SH-SY5Y (cell line): ENCODE data around the gene SLC2A13.

ENCODE experiments used
- GATA2 ChIP-seq: IDR thresholded peaks from 2 replicates; pipeline ENCODE4 v1.6.1; 2011; ENCODE audit warnings: mild to moderate bottlenecking, low read depth, low read length
- GATA3 ChIP-seq: IDR thresholded peaks from 2 replicates; pipeline ENCODE4 v1.6.1; 2011; ENCODE audit warnings: low read depth, mild to moderate bottlenecking, low read length, moderate library complexity

The SLC2A13 gene

DNA sequence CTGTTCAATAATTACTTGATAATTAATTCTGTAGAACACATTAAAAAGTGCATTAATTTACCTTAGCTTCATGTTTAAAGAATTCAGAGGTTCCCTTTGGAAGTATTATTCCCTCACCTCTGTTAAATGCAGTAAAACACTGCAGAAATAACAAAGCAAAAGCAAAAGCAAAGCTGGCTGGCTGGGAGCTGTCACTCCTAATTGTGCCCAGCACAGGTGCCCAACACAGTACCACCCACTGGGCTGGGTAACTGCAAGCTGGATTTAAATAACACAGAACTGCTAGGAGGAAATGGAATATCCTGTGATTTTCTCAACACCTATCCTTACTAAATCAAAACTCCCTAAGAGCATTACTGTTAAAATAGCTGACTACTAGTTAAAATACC, 72.6 kb downstream of the SLC2A13 start:
- no peak for TF ChIP-seq GATA2
- no peak for TF ChIP-seq GATA3

DNA sequence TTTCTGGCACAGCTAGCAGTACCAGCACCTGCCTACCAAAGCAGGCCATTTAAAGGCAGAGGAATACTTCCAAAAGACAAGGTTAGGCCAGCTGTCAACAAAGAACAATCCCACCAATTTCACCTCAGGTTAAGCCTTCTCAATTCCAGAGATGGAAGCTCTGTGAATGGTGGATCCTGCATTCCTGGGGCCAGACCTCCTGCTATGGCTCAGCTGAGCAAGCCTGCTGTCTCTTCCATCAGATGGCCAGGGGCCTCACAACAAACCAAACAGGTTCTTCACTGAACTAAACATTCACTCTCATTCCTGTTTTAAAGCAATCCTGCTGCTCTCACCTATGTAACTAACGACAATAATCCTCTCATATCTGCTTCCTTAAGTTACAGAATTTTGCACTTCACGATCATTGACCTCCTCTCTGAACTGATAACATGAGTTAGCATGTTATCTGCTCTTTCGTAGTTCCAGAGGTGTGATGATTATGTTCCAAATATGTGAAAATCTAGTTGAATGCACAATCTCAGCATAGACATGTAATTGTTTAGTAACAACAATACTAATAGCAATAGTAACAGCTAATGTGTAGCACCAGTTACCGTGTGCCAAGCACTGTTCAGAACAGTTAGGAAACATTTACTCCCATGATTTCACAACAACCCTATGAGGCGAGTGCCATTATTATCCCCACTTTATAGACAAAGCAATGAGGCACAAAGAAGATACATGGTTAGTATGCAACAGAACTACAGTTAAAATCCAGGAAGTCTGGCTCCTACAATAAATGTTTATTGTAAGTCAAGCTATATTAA, 73.2 kb downstream of the SLC2A13 start:
- TF ChIP-seq GATA3 (no peak), GATA2 (no peak)

DNA sequence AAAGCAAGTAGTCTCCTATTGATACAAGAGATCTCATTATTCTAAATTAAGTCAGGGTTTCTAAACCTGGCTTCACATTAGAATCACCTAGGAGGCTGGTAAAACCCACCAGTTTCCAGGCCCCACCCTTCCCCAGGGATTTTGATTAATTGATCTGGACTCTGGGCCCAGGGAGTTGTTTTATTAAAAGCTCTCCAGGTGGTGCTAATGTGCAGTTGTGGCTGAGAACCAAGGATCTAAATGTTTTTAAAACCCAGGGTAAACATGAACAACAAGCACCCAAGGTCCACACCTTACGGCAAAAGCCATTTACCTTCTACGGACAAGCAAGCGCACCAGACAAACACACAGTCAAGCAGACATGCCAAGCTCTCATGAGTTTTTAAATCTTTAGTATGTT, 73.9 kb downstream of the SLC2A13 start:
- TF ChIP-seq GATA3: no peak

- TF ChIP-seq GATA2 (no peak), GATA3 (no peak)
Observed at GRCh38 chr12:40028296-40028695, 77.6 kb downstream of the SLC2A13 start.

DNA sequence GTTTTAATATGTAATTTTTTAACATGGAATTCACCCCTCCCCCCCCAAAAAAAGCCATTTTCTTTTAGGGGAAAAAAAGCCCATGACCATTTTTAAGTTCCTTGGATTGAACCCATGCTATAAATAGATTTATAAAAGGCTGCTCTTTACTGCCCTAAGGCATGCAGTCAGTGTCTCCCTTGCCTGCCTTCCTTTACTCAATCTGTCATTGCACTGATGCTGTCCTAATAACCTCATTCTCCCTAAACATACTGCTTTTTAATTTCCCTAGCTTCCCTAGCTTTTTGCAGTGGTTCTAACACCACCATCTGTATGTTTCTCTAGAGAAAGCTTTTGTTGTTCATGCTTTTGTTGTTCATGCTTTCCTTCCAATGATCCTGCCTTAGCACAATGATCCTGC, 83.0 kb downstream of the SLC2A13 start:
- TF ChIP-seq GATA2 (no peak), GATA3 (no peak)

DNA sequence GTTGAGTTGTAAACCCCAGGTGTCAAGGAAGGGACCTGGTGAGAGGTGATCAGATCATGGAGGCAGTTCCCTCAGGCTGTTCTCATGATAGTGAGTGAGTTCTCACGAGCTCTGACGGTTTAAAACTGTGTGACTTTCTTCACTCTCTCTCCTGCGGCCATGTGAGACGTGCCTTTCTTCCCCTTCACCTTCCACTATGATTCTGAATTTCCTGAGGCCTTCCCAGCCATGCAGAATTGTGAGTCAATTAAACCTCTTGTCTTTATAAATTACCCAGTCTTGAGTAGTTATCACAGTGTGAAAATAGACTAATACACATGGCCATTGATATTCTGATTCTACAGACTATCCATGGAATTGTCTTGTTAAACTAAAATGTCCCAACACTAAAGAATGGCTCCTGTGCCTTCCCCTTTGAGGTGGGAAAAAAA, 85.6 kb downstream of the SLC2A13 start:
- TF ChIP-seq GATA3 (no peak), GATA2 (no peak)

GRCh38 chr12:40017488-40017887, 88.4 kb downstream of the SLC2A13 start:
- TF ChIP-seq GATA3: no peak

GRCh38 chr12:40016980-40017379, 88.9 kb downstream of the SLC2A13 start:
- TF ChIP-seq GATA3: no peak
- TF ChIP-seq GATA2: no peak

DNA sequence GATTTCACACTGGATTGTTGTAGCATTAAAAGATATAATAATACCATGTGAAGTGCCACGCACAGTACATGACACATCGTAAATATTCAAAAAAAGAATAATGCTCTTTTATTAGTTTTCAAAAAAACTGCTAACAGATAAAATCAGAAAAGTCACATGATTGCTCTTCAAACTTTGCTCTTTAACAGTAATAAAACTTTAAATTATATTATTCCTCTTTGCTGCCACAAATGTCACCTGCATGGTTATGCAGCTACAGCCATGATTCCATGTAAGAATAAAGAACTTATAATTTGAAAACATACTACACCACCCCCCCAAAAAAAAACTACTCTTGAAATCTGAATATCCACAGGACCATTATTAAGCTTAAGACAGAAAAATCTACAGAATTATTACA, 90.0 kb downstream of the SLC2A13 start:
- no peak for TF ChIP-seq GATA3
- no peak for TF ChIP-seq GATA2

DNA sequence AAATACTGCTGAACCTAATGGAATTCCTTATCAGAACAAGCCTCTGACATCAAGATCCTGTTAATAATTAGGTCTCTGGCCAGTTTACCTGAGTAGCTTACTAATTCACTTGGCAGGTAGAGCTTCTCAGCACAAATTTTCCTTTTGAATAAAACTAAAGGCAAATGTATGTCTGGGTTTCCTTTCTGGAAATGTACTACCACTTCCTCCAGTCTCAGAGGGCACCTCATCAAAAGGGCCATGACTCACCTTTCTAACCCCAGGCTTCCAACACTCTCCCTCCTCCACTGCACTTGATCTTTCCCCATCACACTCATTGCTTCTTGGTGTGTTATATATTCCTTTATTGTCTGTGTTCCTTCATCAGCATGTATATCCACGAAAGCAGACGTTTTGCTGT, 90.5 kb downstream of the SLC2A13 start:
- TF ChIP-seq GATA2 (no peak), GATA3 (no peak)

DNA sequence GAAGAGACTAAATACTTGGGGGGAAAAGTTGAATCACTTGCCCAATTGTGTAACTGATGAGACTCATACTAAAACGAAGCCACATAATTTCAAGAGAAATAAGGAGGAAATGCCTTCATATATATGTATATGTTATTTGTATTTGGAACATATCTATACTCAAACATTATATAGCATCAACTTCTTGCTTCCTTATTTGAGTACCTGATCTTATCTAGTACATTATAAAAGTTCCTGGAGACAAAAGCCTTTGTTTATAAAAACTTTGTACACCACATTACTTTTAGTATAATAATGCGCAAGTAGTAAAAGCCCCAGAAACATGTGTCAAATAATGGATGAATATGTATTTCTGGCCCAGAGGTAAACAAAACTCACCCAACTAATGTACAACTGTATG, 92.0 kb downstream of the SLC2A13 start:
- no peak for TF ChIP-seq GATA2
- no peak for TF ChIP-seq GATA3

DNA sequence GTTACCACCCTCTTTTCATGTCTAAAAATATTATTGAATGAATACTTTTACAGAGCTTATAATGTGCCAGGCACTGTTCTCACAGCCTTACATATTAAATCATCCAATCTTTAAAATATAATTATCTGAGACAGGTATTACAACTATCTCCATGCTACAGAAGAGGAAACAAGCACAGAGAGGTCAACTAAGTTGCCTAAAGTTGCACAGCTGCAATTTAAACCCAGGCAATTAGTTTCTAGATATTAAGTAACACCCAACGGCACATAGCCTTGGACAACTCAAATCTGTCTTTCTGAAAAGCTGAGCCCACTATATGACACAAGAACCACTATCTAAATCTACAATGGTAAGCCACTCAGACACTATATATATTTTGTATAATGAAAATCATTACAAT, 92.6 kb downstream of the SLC2A13 start:
- TF ChIP-seq GATA3 (no peak), GATA2 (no peak)

- TF ChIP-seq GATA3 (no peak), GATA2 (no peak)
Observed at GRCh38 chr12:40012711-40013110, 93.2 kb downstream of the SLC2A13 start.

- TF ChIP-seq GATA3 (no peak), GATA2 (no peak)
Observed at GRCh38 chr12:40011775-40012129, 94.1 kb downstream of the SLC2A13 start.

DNA sequence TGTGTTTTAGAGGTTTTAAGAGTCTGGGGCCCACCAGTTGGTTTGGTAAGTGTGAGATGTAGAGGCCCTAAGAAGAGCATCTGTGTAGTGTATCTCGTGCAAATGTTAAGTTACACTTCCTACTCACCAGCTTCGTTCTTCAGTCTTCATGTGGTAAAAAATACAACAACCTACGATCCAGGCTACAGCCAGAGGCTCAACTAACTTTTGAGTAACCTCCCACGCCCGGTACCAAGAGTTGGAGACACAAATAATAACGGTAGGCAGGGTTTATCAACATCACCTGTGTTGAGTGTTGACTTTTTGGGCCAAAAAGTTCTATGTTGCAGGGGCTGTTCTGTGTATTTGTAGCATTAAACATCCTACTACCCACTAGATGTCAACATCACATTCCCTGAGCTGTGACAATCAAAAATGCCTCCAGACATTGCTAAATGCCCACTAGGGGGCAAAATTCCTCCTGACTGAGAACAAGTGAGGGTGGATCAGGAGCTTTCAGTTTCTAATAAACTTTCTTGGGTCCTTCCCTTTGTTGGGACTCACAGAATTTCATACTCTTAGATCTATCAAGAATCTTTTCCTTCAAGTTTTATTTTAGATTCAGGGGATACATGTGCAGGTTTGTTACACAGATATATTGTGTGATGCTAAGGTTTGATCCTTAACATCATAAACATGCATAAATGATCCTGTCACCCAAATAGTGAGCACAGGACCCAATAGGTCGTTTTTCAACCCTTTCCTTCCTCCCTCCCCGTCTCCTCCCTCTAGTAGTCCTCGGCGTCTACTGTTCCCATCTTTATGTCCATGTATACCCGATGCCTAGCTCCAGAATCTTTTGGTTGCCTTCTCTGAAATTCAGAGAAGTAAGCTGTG, 94.7 kb downstream of the SLC2A13 start:
- TF ChIP-seq GATA2 (no peak), GATA3 (no peak)
